Liver (tissue), 3 donors: ENCODE measurements around the gene TRMO.

Experiments
- EGR1 ChIP-seq, 2 donors: IDR thresholded peaks; 2 replicates each; pipeline ENCODE4 v1.6.1; 2016 to 2018; ENCODE audit warnings: antibody characterized with exemption in 2 of 2, low read depth in 2 of 2
- GABPA ChIP-seq, 2 donors: IDR thresholded peaks in 1 of 2; conservative IDR thresholded peaks in 1 of 2; 2 replicates each; pipeline ENCODE4 v1.6.1; 2016; ENCODE audit warnings: antibody characterized with exemption in 2 of 2, mild to moderate bottlenecking in 1 of 2, moderate library complexity in 1 of 2
- HNF4G ChIP-seq: IDR thresholded peaks from 2 replicates; pipeline ENCODE4 v1.6.1; 2016; ENCODE audit warnings: antibody characterized with exemption
- RAD21 ChIP-seq, 2 donors: IDR thresholded peaks; 2 replicates each; pipeline ENCODE4 v1.6.1; 2016; ENCODE audit warnings: antibody characterized with exemption in 2 of 2, mild to moderate bottlenecking in 2 of 2
- RXRA ChIP-seq, 2 donors: IDR thresholded peaks; 2 replicates each; pipeline ENCODE4 v1.6.1; 2017 to 2018; ENCODE audit warnings: antibody characterized with exemption in 2 of 2, mild to moderate bottlenecking in 1 of 2
- TAF1 ChIP-seq: conservative IDR thresholded peaks from 2 replicates; pipeline ENCODE4 v1.6.1; 2016; ENCODE audit warnings: antibody characterized with exemption, mild to moderate bottlenecking
- TF ChIP-seq, protein P1 (sequence below): fragments of 150-350 bp; IDR thresholded peaks from 2 replicates; pipeline ENCODE4 v1.5.1; 2017; ENCODE audit warnings: improper control_type of control experiment, low read depth, low read length; ENCODE audit not compliant: missing input control
- TF ChIP-seq, protein P2 (sequence below): IDR thresholded peaks from 2 replicates; pipeline ENCODE4 v1.6.1; 2016; ENCODE audit warnings: antibody characterized with exemption
- TF ChIP-seq, protein P3 (sequence below): IDR thresholded peaks from 2 replicates; pipeline ENCODE4 v1.6.1; 2016; ENCODE audit warnings: antibody characterized with exemption, mild to moderate bottlenecking
- donor health status: healthy.
- donor health status: healthy.

DNA sequence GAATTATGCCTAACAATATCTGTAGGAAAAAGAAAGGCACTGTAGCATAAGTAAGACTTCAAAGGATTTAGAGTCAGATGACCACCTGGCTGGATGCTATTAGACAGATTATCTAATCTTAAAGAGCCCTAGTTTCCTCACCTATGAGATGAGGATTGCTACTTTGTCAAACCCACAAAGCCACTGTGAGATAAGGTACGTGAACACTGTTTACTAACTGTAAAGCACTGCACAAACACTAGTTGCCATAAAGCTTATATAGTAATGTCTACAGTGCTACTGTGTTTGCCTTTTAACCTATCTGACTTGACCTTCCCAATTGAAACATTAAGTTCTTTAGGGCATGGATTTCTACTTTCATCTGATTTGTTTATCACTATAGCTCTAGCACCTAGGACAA, 10.3 kb downstream of the TRMO start:
- TF ChIP-seq, protein P1, sequence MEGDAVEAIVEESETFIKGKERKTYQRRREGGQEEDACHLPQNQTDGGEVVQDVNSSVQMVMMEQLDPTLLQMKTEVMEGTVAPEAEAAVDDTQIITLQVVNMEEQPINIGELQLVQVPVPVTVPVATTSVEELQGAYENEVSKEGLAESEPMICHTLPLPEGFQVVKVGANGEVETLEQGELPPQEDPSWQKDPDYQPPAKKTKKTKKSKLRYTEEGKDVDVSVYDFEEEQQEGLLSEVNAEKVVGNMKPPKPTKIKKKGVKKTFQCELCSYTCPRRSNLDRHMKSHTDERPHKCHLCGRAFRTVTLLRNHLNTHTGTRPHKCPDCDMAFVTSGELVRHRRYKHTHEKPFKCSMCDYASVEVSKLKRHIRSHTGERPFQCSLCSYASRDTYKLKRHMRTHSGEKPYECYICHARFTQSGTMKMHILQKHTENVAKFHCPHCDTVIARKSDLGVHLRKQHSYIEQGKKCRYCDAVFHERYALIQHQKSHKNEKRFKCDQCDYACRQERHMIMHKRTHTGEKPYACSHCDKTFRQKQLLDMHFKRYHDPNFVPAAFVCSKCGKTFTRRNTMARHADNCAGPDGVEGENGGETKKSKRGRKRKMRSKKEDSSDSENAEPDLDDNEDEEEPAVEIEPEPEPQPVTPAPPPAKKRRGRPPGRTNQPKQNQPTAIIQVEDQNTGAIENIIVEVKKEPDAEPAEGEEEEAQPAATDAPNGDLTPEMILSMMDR: no peak
- TF ChIP-seq TAF1: no peak
- TF ChIP-seq, protein P2, sequence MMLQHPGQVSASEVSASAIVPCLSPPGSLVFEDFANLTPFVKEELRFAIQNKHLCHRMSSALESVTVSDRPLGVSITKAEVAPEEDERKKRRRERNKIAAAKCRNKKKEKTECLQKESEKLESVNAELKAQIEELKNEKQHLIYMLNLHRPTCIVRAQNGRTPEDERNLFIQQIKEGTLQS: no peak
- no peak for TF ChIP-seq EGR1 (IDR thresholded peaks at IDR 0.05; ENCODE audit: low read depth in 2 of 2)
- TF ChIP-seq RXRA (IDR thresholded peaks at IDR 0.05): no peak
- TF ChIP-seq RAD21 (IDR thresholded peaks at IDR 0.05): no peak
- TF ChIP-seq, protein P3, sequence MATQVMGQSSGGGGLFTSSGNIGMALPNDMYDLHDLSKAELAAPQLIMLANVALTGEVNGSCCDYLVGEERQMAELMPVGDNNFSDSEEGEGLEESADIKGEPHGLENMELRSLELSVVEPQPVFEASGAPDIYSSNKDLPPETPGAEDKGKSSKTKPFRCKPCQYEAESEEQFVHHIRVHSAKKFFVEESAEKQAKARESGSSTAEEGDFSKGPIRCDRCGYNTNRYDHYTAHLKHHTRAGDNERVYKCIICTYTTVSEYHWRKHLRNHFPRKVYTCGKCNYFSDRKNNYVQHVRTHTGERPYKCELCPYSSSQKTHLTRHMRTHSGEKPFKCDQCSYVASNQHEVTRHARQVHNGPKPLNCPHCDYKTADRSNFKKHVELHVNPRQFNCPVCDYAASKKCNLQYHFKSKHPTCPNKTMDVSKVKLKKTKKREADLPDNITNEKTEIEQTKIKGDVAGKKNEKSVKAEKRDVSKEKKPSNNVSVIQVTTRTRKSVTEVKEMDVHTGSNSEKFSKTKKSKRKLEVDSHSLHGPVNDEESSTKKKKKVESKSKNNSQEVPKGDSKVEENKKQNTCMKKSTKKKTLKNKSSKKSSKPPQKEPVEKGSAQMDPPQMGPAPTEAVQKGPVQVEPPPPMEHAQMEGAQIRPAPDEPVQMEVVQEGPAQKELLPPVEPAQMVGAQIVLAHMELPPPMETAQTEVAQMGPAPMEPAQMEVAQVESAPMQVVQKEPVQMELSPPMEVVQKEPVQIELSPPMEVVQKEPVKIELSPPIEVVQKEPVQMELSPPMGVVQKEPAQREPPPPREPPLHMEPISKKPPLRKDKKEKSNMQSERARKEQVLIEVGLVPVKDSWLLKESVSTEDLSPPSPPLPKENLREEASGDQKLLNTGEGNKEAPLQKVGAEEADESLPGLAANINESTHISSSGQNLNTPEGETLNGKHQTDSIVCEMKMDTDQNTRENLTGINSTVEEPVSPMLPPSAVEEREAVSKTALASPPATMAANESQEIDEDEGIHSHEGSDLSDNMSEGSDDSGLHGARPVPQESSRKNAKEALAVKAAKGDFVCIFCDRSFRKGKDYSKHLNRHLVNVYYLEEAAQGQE: no peak
- TF ChIP-seq HNF4G: no peak
- TF ChIP-seq GABPA (IDR thresholded peaks at IDR 0.05 in 1 of 2, conservative IDR thresholded peaks at IDR 0.05 in 1 of 2): no peak
